H9 (cell line): ENCODE results near the gene TOMM70. TPM values are rescaled to one million over a fixed set of nuclear protein-coding genes. Genes with fewer than 3 reads are reported as not detected.

Source experiments
- DNase-seq: peaks from one replicate; pipeline ENCODE4 v3.0.0-alpha.2; 2017
- H2AFZ ChIP-seq: one replicate; pipeline ENCODE4 v1.6.1; 2013; ENCODE audit warnings: mild to moderate bottlenecking, low read length, control low read depth, moderate library complexity
- H2AK5ac ChIP-seq: 2 replicates; pipeline ENCODE4 v1.6.1; 2013; ENCODE audit warnings: low read length, control low read depth, mixed read lengths; ENCODE audit not compliant: insufficient read length
- H2BK120ac ChIP-seq: one replicate; pipeline ENCODE4 v1.6.1; 2013; ENCODE audit warnings: low read depth, mild to moderate bottlenecking, low read length, control low read depth, inconsistent platforms; ENCODE audit not compliant: poor library complexity, severe bottlenecking
- H2BK12ac ChIP-seq: 2 replicates; pipeline ENCODE4 v1.6.1; 2013; ENCODE audit warnings: low read length, control low read depth, mixed read lengths, low read depth; ENCODE audit not compliant: insufficient read length
- H2BK15ac ChIP-seq: 2 replicates; pipeline ENCODE4 v1.6.1; 2013; ENCODE audit warnings: low read depth, low read length, control low read depth
- H2BK20ac ChIP-seq: one replicate; pipeline ENCODE4 v1.6.1; 2013; ENCODE audit warnings: low read depth, mild to moderate bottlenecking, low read length, control low read depth, inconsistent platforms; ENCODE audit not compliant: poor library complexity, severe bottlenecking
- H2BK5ac ChIP-seq: 2 replicates; pipeline ENCODE4 v1.6.1; 2013; ENCODE audit warnings: low read length, control low read depth, mixed read lengths; ENCODE audit not compliant: insufficient read length
- H3K14ac ChIP-seq: 2 replicates; pipeline ENCODE4 v1.6.1; 2013; ENCODE audit warnings: low read length, control low read depth; ENCODE audit not compliant: insufficient read depth
- H3K18ac ChIP-seq: 2 replicates; pipeline ENCODE4 v1.6.1; 2013; ENCODE audit warnings: low read depth, mild to moderate bottlenecking, mixed read lengths, low read length, control low read depth; ENCODE audit not compliant: insufficient read length
- H3K23ac ChIP-seq: 2 replicates; pipeline ENCODE4 v1.6.1; 2013; ENCODE audit warnings: low read length, control low read depth, mixed read lengths, low read depth; ENCODE audit not compliant: insufficient read length
- H3K23me2 ChIP-seq: 2 replicates; pipeline ENCODE4 v1.6.1; 2013; ENCODE audit warnings: low read depth, mild to moderate bottlenecking, mixed read lengths, low read length, control low read depth; ENCODE audit not compliant: insufficient read length, poor library complexity, severe bottlenecking
- H3K27ac ChIP-seq: 2 replicates; pipeline ENCODE4 v1.5.1; 2013; ENCODE audit warnings: low read length, control low read depth, mixed read lengths, low read depth; ENCODE audit not compliant: insufficient read length
- H3K27me3 ChIP-seq: 2 replicates; pipeline ENCODE4 v1.6.1; 2013; ENCODE audit warnings: low read length, control low read depth, inconsistent platforms; ENCODE audit not compliant: insufficient read depth
- H3K4ac ChIP-seq: 2 replicates; pipeline ENCODE4 v1.6.1; 2013; ENCODE audit warnings: low read depth, mild to moderate bottlenecking, control low read depth, inconsistent platforms, low read length, moderate library complexity
- H3K4me1 ChIP-seq: 2 replicates; pipeline ENCODE4 v1.6.1; 2013; ENCODE audit warnings: low read length, control low read depth, inconsistent platforms; ENCODE audit not compliant: insufficient read depth
- H3K4me2 ChIP-seq: 2 replicates; pipeline ENCODE4 v1.6.1; 2013; ENCODE audit warnings: low read length, control low read depth, mixed read lengths; ENCODE audit not compliant: insufficient read length, insufficient read depth
- H3K56ac ChIP-seq: 2 replicates; pipeline ENCODE4 v1.6.1; 2013; ENCODE audit warnings: low read depth, mild to moderate bottlenecking, mixed read lengths, low read length, control low read depth; ENCODE audit not compliant: insufficient read length
- H3K79me1 ChIP-seq: 2 replicates; pipeline ENCODE4 v1.6.1; 2013; ENCODE audit warnings: low read depth, mild to moderate bottlenecking, moderate library complexity, low read length, control low read depth, inconsistent platforms; ENCODE audit not compliant: insufficient read depth, poor library complexity, severe bottlenecking
- H3K79me2 ChIP-seq: 2 replicates; pipeline ENCODE4 v1.6.1; 2013; ENCODE audit warnings: low read length, control low read depth, inconsistent platforms; ENCODE audit not compliant: insufficient read depth
- H3K9ac ChIP-seq: 2 replicates; pipeline ENCODE4 v1.6.1; 2013; ENCODE audit warnings: low read length, control low read depth, mixed read lengths; ENCODE audit not compliant: insufficient read length; ENCODE audit errors: extremely low read depth
- H3K9me3 ChIP-seq: one replicate; pipeline ENCODE4 v1.6.1; 2013; ENCODE audit warnings: low read depth, low read length, inconsistent platforms; ENCODE audit not compliant: control insufficient read depth
- H3T11ph ChIP-seq: one replicate; pipeline ENCODE4 v1.6.1; 2013; ENCODE audit warnings: mild to moderate bottlenecking, low read length, control low read depth, inconsistent platforms
- H4K20me1 ChIP-seq: one replicate; pipeline ENCODE4 v1.6.1; 2013; ENCODE audit not compliant: control insufficient read depth, insufficient read length, insufficient read depth
- H4K5ac ChIP-seq: 2 replicates; pipeline ENCODE4 v1.6.1; 2013; ENCODE audit warnings: low read depth, mild to moderate bottlenecking, mixed read lengths, low read length, control low read depth; ENCODE audit not compliant: insufficient read length
- H4K8ac ChIP-seq: replicated peaks from 2 replicates; pipeline ENCODE4 v1.6.1; 2013; ENCODE audit warnings: low read length, control low read depth, mixed read lengths, low read depth; ENCODE audit not compliant: insufficient read length
- H4K91ac ChIP-seq: 2 replicates; pipeline ENCODE4 v1.6.1; 2013; ENCODE audit warnings: low read depth, mild to moderate bottlenecking, moderate library complexity, mixed read lengths, low read length, control low read depth; ENCODE audit not compliant: insufficient read length
- H3K27ac Mint-ChIP-seq, 3 experiments: 2 replicates in 2 of 3; 3 replicates in 1 of 3; pipeline ENCODE4 v1.8.0; 2020 to 2021; ENCODE audit warnings: mixed read lengths in 3 of 3, mild to moderate bottlenecking in 1 of 3, moderate library complexity in 1 of 3
- H3K27me3 Mint-ChIP-seq: 2 replicates; pipeline ENCODE4 v1.8.0; 2021; ENCODE audit warnings: low read depth, mild to moderate bottlenecking, moderate library complexity, mixed read lengths
- H3K36me3 Mint-ChIP-seq, 3 experiments: 2 replicates in 2 of 3; 3 replicates in 1 of 3; pipeline ENCODE4 v1.8.0; 2020 to 2021; ENCODE audit warnings: low read depth in 3 of 3, mixed read lengths in 3 of 3; ENCODE audit not compliant: insufficient read depth in 1 of 3
- H3K4me1 Mint-ChIP-seq, 2 experiments: 2 replicates each; pipeline ENCODE4 v1.8.0; 2020; ENCODE audit warnings: mixed read lengths in 2 of 2
- H3K4me3 Mint-ChIP-seq, 2 experiments: 2 replicates in 1 of 2; 3 replicates in 1 of 2; pipeline ENCODE4 v1.8.0; 2020 to 2021; ENCODE audit warnings: mild to moderate bottlenecking in 2 of 2, mixed read lengths in 2 of 2, moderate library complexity in 1 of 2
- H3K9me3 Mint-ChIP-seq, 2 experiments: 2 replicates in 1 of 2; 3 replicates in 1 of 2; pipeline ENCODE4 v1.8.0; 2020; ENCODE audit warnings: mild to moderate bottlenecking in 2 of 2, mixed read lengths in 2 of 2, moderate library complexity in 1 of 2
- WGBS: extraction: QIAGEN DNeasy Blood & Tissue Kit; methylation state at CpG from one replicate; pipeline ENCODE4 v1.1.7; 2013; ENCODE audit warnings: missing lambda C conversion rate, low lambda C conversion rate, mixed read lengths; ENCODE audit not compliant: insufficient read length; ENCODE audit errors: extremely low coverage; 5-methylcytosine and 5-hydroxymethylcytosine counted together
- total RNA-seq: library from RNA; stranded (reverse); gene quantifications from 2 replicates; pipeline ENCODE4 v1.2.1, GENCODE V29; 2021
- TF ChIP-seq, protein P1 (sequence below): fragments of 200-600 bp; sonication (generic); conservative IDR thresholded peaks from 3 replicates; pipeline ENCODE4 v1.8.0; 2021; ENCODE audit warnings: antibody characterized with exemption, mild to moderate bottlenecking

The TOMM70 gene
- total RNA-seq, 1 experiment from 2014 or later: 53.0 TPM

DNA sequence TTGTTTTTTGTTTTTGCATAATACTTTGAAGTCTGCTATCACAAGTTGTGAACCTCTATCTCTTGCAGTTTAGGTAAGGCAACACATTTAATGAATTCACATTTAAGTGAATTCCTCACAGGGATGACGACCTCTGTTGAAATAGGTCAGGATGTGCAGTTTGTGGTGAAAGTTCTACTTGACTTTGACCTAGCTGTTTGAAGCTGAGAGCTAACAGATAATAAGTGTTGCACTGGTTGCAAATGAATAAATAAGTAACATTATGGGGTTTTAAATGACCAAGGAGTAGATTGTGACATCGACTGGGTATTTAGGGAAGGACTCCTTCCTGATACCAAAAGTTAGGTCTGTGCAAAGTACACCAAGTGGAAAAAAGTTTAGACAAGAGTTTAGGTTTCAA lies 42.5 kb downstream of the TOMM70 start:
- Mint-ChIP-seq H3K4me1 (no peaks in the 10 kb centered on the region), H3K27me3 (no peaks in the 10 kb centered on the region), H3K36me3 (peaks cover 7 to 37% (median 21%) of the 10 kb centered on the region in 3 experiments; a peak in 6 of 7 replicates), H3K4me3 (no peak overlapping the region), H3K9me3 (peaks cover 0 to 3% of the 10 kb centered on the region in 2 experiments; a peak in 1 of 5 replicates), H3K27ac (no peak overlapping the region; a peak in 2 of 7 replicates)
- H2BK5ac ChIP-seq: no peak overlapping the region
- H3K79me1 ChIP-seq: no peaks in the 10 kb centered on the region
- WGBS: no CpG with 5 or more reads among the region's 2 CpGs
- H3K27me3 ChIP-seq: no peaks in the 10 kb centered on the region
- no peak overlapping the region for H3K27ac ChIP-seq
- no peak overlapping the region for H4K5ac ChIP-seq
- no peak overlapping the region for H2AFZ ChIP-seq
- no peaks in the 10 kb centered on the region for H3K79me2 ChIP-seq
- no peaks in the 10 kb centered on the region for H4K20me1 ChIP-seq
- no peak overlapping the region for H3K23ac ChIP-seq
- no peak overlapping the region for H2BK20ac ChIP-seq
- H3K4me1 ChIP-seq: no peaks in the 10 kb centered on the region
- H4K91ac ChIP-seq: no peak overlapping the region
- H2BK120ac ChIP-seq: no peak overlapping the region
- no peak overlapping the region for H3K4me2 ChIP-seq
- no peak overlapping the region for H3K9ac ChIP-seq
- H4K8ac ChIP-seq: no peak overlapping the region
- no peak overlapping the region for H2BK12ac ChIP-seq
- H3K4ac ChIP-seq: no peak overlapping the region
- no peak overlapping the region for H3T11ph ChIP-seq
- no peak overlapping the region for H3K14ac ChIP-seq
- H2AK5ac ChIP-seq: no peak overlapping the region
- TF ChIP-seq, protein P1, sequence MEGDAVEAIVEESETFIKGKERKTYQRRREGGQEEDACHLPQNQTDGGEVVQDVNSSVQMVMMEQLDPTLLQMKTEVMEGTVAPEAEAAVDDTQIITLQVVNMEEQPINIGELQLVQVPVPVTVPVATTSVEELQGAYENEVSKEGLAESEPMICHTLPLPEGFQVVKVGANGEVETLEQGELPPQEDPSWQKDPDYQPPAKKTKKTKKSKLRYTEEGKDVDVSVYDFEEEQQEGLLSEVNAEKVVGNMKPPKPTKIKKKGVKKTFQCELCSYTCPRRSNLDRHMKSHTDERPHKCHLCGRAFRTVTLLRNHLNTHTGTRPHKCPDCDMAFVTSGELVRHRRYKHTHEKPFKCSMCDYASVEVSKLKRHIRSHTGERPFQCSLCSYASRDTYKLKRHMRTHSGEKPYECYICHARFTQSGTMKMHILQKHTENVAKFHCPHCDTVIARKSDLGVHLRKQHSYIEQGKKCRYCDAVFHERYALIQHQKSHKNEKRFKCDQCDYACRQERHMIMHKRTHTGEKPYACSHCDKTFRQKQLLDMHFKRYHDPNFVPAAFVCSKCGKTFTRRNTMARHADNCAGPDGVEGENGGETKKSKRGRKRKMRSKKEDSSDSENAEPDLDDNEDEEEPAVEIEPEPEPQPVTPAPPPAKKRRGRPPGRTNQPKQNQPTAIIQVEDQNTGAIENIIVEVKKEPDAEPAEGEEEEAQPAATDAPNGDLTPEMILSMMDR: no peak
- no peak overlapping the region for H3K18ac ChIP-seq
- H3K23me2 ChIP-seq: no peaks in the 10 kb centered on the region
- no peak overlapping the region for H3K56ac ChIP-seq
- H2BK15ac ChIP-seq: no peak overlapping the region
- DNase-seq: no peak
- H3K9me3 ChIP-seq: no peaks in the 10 kb centered on the region
